HUDEP-2 (cell line): Measurements from ENCODE around the gene HSD3B7.
"Not testable (repeated sequence)": the region's sequence is repeated elsewhere in the genome, so short reads cannot be mapped to it uniquely, and the experiment has no call there.

ENCODE experiments used
- DNase-seq, 76 experiments: peaks; one replicate each; lab custom pipeline; 2025; ENCODE audit not compliant: unreplicated experiment in 76 of 76; lab: John Stamatoyannopoulos, UW

HSD3B7 gene

GRCh38 chr16:30984669-30985400, at the start of gene HSD3B7:
Gene HSD3B7 (plus strand): TSS chr16:30985207. CDS start chr16:30985659, 452 bp downstream.
- peak in 67 of 76 experiments; percentile 25 to 88 (median 71) for DNase-seq

GRCh38 chr16:30937692-30938091, 47.3 kb upstream of the HSD3B7 start:
- DNase-seq = no peak

GRCh38 chr16:30939571-30939970, 45.4 kb upstream of the HSD3B7 start:
- not testable (repeated sequence) for DNase-seq

- DNase-seq = peak in 65 of 76 experiments; percentile 15 to 83 (median 62)
Measured at GRCh38 chr16:30941600-30942425, 43.2 kb upstream of the HSD3B7 start.

GRCh38 chr16:30942426-30942806, 42.6 kb upstream of the HSD3B7 start:
- DNase-seq = no peak

- DNase-seq = no peak
Measured at GRCh38 chr16:30944352-30944751, 40.7 kb upstream of the HSD3B7 start.

- no peak for DNase-seq
Measured at GRCh38 chr16:30946671-30947540, 38.1 kb upstream of the HSD3B7 start.

- no peak for DNase-seq
Measured at GRCh38 chr16:30947541-30947858, 37.5 kb upstream of the HSD3B7 start.

- DNase-seq = peak in 50 of 76 experiments; percentile 7 to 65 (median 30)
Measured at GRCh38 chr16:30947859-30948666, 36.9 kb upstream of the HSD3B7 start.

GRCh38 chr16:30948667-30949649, 36.0 kb upstream of the HSD3B7 start, which contains the start of gene ORAI3:
Gene ORAI3 (plus strand): TSS chr16:30949068. CDS start chr16:30949290, 222 bp downstream.
- peak in 55 of 76 experiments; percentile 11 to 73 (median 51) for DNase-seq

GRCh38 chr16:30949650-30950515, 35.1 kb upstream of the HSD3B7 start:
- peak in 75 of 76 experiments; percentile 33 to 97 (median 88) for DNase-seq

- no peak for DNase-seq
Measured at GRCh38 chr16:30950516-30951065, 34.4 kb upstream of the HSD3B7 start.

- no peak for DNase-seq
Measured at GRCh38 chr16:30951193-30951592, 33.8 kb upstream of the HSD3B7 start.

- DNase-seq = peak in 1 of 76 experiments; percentile 9
Measured at GRCh38 chr16:30951750-30952149, 33.3 kb upstream of the HSD3B7 start.

- DNase-seq = no peak
Measured at GRCh38 chr16:30953111-30953510, 31.9 kb upstream of the HSD3B7 start.

GRCh38 chr16:30953511-30954124, 31.4 kb upstream of the HSD3B7 start:
- peak in 63 of 76 experiments; percentile 15 to 78 (median 54) for DNase-seq

GRCh38 chr16:30954993-30955392, 30.0 kb upstream of the HSD3B7 start:
- no peak for DNase-seq
